Neural crest cell (in vitro differentiated cells): ENCODE results near the gene GNAO1. TPM values are rescaled to one million over a fixed set of nuclear protein-coding genes. Genes with fewer than 3 reads are reported as not detected.

Experiments used
- DNase-seq: peaks from one replicate; pipeline ENCODE4 v3.0.0; 2021; ENCODE audit warnings: low read depth, mixed read lengths, low spot score
- H3K27ac Mint-ChIP-seq: one replicate; pipeline ENCODE4 v1.8.0; 2021; ENCODE audit warnings: mild to moderate bottlenecking, mixed read lengths; ENCODE audit not compliant: unreplicated experiment
- H3K27me3 Mint-ChIP-seq: 2 replicates; pipeline ENCODE4 v1.8.0; 2021; ENCODE audit warnings: low read depth, mild to moderate bottlenecking, mixed read lengths
- H3K36me3 Mint-ChIP-seq: 2 replicates; pipeline ENCODE4 v1.8.0; 2021; ENCODE audit warnings: low read depth, mild to moderate bottlenecking, mixed read lengths
- H3K4me1 Mint-ChIP-seq: 2 replicates; pipeline ENCODE4 v1.8.0; 2021; ENCODE audit warnings: mixed read lengths
- H3K4me3 Mint-ChIP-seq: one replicate; pipeline ENCODE4 v1.8.0; 2021; ENCODE audit warnings: mild to moderate bottlenecking, mixed read lengths
- H3K9me3 Mint-ChIP-seq: 2 replicates; pipeline ENCODE4 v1.8.0; 2021; ENCODE audit warnings: mixed read lengths
- total RNA-seq: library from RNA; stranded (reverse); gene quantifications from 2 replicates; pipeline ENCODE4 v1.2.1, GENCODE V29; 2021
- TF ChIP-seq, protein P1 (sequence below): fragments of 200-600 bp; sonication (generic); conservative IDR thresholded peaks from 2 replicates; pipeline ENCODE4 v1.5.0; 2021; ENCODE audit warnings: antibody characterized with exemption, mild to moderate bottlenecking

Gene GNAO1
- total RNA-seq, 1 donor from 2014 or later, result 22.2 TPM

DNA sequence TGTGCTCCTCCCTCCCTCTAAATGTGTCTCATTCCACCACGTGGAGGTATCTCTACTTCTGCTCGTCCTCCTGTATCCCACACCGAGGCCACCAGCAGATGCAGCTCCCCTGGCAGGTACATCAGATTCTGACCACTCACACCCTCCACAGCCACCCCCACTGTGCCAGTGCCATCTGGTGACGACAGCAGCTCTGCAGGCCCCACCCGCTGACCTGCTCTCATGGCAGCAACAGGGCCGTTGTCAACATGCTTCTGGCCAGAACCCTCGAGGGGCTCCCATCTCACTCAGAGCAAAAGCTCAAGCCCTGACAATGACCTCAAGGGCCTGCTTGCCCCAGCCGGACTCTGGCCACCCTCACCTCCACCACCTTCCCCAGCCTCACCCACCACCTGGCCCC lies 140.6 kb downstream of the GNAO1 start:
- Mint-ChIP-seq H3K9me3 (no peaks in the 10 kb centered on the region), H3K4me1 (no peaks in the 10 kb centered on the region), H3K4me3 (no peak overlapping the region), H3K27me3 (no peaks in the 10 kb centered on the region), H3K36me3 (no peaks in the 10 kb centered on the region), H3K27ac (no peak overlapping the region)
- TF ChIP-seq, protein P1, sequence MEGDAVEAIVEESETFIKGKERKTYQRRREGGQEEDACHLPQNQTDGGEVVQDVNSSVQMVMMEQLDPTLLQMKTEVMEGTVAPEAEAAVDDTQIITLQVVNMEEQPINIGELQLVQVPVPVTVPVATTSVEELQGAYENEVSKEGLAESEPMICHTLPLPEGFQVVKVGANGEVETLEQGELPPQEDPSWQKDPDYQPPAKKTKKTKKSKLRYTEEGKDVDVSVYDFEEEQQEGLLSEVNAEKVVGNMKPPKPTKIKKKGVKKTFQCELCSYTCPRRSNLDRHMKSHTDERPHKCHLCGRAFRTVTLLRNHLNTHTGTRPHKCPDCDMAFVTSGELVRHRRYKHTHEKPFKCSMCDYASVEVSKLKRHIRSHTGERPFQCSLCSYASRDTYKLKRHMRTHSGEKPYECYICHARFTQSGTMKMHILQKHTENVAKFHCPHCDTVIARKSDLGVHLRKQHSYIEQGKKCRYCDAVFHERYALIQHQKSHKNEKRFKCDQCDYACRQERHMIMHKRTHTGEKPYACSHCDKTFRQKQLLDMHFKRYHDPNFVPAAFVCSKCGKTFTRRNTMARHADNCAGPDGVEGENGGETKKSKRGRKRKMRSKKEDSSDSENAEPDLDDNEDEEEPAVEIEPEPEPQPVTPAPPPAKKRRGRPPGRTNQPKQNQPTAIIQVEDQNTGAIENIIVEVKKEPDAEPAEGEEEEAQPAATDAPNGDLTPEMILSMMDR, result no peak
- no peak for DNase-seq

DNA sequence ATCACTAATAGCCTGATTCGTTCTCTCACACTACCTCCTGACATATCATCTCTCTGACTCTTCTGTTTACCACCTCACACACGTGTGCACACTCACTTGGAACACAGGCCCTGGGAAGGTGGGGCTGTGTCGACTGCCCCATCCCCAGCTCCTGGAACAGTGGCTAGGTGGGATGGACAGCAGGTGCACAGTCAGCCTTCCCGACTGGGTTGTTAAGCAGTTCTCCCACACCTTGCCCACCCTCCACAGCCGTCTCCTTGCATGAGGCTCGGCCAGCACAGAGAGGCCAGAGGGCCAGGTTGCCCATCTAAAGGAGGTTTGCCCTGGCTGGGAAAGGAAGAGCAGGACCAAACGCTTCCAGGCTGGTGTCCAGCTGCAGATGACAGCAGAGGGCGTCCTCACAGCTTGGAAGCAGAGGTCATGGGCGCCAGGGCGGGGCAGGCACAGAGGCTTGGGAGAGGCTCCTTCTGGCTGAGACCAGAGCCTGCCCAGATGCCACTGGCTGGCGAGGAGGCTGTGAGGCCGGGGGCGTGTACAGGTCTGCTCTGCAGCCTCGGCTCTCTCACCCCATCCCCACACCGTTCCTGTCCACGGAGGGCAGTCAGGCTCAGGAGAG lies 141.3 kb downstream of the GNAO1 start:
- peak; percentile 63 for DNase-seq
- no peaks in the 10 kb centered on the region for H3K27me3 Mint-ChIP-seq
- TF ChIP-seq, protein P1, result peak; percentile 48
- H3K4me1 Mint-ChIP-seq, result no peaks in the 10 kb centered on the region
- no peaks in the 10 kb centered on the region for H3K36me3 Mint-ChIP-seq
- H3K9me3 Mint-ChIP-seq, result no peaks in the 10 kb centered on the region
- H3K4me3 Mint-ChIP-seq, result no peak overlapping the region
- no peak overlapping the region for H3K27ac Mint-ChIP-seq

DNA sequence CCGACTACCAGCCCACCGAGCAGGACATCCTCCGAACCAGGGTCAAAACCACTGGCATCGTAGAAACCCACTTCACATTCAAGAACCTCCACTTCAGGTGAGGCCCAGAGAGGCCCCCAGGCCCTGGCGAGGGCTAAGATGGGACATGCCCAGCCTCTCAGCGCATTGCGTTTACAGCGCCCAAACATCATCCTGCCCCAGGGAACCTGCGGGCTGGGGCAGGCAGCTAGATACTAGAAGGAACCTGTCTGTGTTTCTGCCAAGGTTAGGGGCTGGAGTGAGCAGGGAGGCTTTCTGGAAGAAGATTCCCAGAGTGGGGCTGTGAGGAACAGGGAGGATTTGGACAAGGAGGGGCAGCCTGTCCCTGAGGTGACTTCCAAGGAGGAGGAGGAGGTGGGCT lies 143.5 kb downstream of the GNAO1 start:
- TF ChIP-seq, protein P1, result no peak
- no peaks in the 10 kb centered on the region for H3K9me3 Mint-ChIP-seq
- H3K4me3 Mint-ChIP-seq, result no peak overlapping the region
- no peaks in the 10 kb centered on the region for H3K27me3 Mint-ChIP-seq
- DNase-seq, result no peak
- no peaks in the 10 kb centered on the region for H3K36me3 Mint-ChIP-seq
- no peak overlapping the region for H3K27ac Mint-ChIP-seq
- no peaks in the 10 kb centered on the region for H3K4me1 Mint-ChIP-seq

DNA sequence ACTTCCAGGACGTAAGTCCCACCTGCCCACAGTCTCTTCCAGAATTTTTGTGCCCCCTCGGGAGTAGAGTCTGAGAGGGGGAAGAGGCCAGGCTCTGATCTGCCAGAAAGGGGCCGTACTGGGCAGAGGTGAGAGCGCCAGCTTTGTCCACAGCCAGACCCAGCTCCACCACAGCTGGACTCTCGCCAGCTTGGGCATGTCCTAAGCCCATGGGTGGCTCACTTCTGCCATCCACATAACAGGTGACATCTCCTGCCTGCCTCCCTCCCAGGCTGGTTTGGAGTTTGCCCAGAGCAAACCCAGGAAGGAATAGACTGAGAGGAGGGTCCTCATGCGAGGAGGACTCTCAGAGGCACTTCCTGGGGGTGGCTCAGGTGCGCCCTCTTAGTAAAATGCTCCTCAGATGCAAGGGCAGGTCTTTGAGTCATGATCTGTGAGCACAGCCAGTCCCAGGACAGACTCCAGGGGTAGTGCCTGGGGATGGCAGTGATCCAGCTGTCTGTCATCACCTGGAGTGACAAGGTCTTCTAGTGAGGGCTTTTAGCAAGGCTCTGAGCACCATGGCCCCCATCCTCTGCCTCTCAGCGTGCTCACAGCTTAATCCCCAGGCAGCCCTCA lies 144.9 kb downstream of the GNAO1 start:
- H3K4me1 Mint-ChIP-seq, result no peaks in the 10 kb centered on the region
- no peak overlapping the region for H3K4me3 Mint-ChIP-seq
- H3K36me3 Mint-ChIP-seq, result no peaks in the 10 kb centered on the region
- H3K9me3 Mint-ChIP-seq, result no peaks in the 10 kb centered on the region
- TF ChIP-seq, protein P1, result no peak
- no peak overlapping the region for H3K27ac Mint-ChIP-seq
- H3K27me3 Mint-ChIP-seq, result no peaks in the 10 kb centered on the region
- no peak for DNase-seq

DNA sequence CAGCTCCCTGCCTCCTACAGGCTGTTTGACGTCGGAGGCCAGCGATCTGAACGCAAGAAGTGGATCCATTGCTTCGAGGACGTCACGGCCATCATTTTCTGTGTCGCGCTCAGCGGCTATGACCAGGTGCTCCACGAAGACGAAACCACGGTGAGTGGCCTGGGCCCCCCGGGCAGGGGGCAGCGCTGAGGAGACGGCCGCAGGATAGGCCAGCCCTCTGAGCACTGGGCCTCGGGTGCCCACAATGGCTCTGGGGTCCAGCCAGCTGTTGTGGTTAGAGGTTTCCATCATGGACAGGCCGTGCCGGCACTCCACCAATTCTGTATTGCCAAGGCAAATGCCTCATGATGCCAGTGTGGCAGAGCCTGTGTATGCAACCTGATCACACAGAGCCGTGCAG lies 145.4 kb downstream of the GNAO1 start:
- Mint-ChIP-seq H3K27ac (no peak overlapping the region), H3K9me3 (no peaks in the 10 kb centered on the region), H3K4me1 (no peaks in the 10 kb centered on the region), H3K27me3 (no peaks in the 10 kb centered on the region), H3K4me3 (no peak overlapping the region), H3K36me3 (no peaks in the 10 kb centered on the region)
- TF ChIP-seq, protein P1, result no peak
- DNase-seq, result no peak
